Measurements from ENCODE around the gene NANP.

GRCh38 chr20:25580711-25581110 is 43.1 kb downstream of the NANP start:
- TF ChIP-seq CTCF (conservative IDR thresholded peaks at IDR 0.05; ENCODE audit: low read length) (no peak), EZH2phosphoT487 (IDR thresholded peaks at IDR 0.05; ENCODE audit: borderline replicate concordance) (no peak)

All from Loucy (cell line).